ENCODE measurements around the gene SPACA7. TPM values are rescaled to one million over a fixed set of nuclear protein-coding genes. Genes with fewer than 3 reads are reported as not detected.
A peak's percentile ranks its signal among the peaks of the same experiment; 100 is the strongest.

The SPACA7 gene
- total RNA-seq, 2 donors from 2014 or later = not detected

DNA sequence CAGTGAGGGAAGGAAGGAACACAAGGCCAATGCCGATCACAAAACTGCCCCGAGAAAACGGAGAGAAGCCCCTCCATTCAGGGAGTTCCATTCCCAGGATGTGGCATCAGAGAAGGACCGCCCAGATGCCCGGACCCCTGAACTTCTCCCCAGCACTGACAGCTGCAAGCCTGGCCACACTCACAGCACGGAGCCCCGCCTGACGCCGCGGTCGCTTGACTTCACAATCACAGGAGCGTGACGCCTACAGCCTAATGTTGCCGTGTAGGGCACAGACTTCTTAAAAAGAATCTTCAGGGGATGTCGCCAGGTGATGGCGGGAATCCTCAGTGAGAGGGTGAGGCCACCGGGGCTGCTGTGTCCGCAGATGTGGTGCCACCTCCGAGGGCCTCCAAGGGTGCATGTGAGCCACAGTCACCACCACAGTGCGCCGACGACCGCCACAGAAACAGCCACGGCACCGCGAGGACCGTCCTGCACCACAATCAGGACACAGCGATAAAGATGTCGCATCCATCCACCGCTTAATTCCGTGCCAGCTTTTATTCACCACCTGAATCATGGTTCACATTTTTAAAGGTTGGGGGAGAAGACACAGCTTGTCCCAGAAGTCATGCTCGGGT is 77.2 kb downstream of the SPACA7 start:
- DNase-seq = no peak
- no peak for ATAC-seq
- intact Hi-C loops (cut with DNase I, micrococcal nuclease) = no loop called here

DNA sequence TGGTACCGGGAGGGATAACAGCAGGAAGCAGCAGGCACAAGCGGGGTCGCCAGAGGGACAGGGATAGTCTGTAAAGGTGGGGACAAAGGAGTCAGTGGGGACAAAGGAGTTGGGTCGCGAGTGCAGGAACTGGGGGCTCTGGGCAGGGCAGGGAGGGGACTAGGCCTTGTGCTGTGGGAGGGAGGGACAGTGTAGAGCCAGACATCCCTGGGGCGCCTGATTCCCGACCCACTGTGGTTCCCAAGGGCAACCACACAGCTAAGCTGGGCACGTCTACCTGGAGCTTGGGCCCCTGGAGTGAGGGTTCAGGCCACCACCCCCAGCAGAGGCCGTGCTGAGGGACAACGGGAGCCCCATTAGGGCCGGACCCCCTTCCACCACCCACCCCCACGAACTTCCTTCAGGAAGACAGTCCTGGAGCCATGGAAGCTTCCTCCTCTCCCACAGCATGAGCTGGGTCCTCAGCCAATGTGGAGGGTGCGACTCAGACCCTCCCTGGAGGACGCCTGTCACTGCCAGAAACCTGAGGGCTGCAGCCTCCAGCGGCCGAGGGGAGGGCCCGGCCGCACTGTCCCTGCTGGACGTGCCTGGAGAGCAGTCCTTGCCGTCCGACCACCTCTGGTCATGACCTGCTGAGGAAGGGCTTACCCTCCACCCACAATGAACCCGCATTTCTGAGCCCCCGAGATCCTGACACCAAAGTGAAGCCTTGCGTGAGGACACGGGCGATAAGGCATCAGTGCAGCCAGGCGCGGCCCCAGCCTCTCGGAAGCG is 77.9 kb downstream of the SPACA7 start:
- ATAC-seq (no peak), DNase-seq (no peak)
- intact Hi-C loops (cut with DNase I, micrococcal nuclease) = no loop called here

DNA sequence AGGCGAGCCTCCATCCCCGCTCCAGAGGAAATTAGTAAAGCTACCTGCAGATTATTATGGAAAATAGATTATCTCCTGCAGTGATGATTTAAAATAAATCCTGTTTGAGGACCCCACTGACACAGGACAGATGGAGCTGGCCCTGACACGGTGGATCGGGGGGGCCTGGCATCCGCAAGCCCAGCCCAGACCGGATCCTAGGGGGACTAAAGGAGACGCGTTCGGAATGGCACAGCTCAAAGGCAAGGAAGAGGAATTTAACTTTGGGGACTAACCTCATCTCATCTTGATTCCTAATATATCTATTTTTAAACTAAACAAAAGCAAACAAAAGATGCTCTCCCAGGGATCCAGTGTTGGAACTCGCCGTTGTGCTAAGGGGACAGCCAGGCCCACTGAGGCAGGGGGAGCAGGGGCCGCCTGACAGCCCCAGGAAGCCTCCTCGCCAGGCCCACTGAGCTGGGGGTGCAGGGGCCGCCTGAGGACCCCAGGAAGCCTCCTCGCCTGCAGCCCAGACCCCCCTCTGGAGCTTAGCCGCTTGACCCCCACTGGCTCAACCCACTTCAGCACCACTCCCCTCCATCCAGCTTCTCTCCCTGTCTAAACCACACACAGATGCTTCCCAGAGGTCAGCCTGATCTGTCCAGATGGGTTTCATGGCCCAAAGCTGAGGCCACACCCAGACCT is 78.6 kb downstream of the SPACA7 start:
- ATAC-seq = no peak
- no peak for DNase-seq
- intact Hi-C loops (cut with DNase I, micrococcal nuclease) = no loop called here

DNA sequence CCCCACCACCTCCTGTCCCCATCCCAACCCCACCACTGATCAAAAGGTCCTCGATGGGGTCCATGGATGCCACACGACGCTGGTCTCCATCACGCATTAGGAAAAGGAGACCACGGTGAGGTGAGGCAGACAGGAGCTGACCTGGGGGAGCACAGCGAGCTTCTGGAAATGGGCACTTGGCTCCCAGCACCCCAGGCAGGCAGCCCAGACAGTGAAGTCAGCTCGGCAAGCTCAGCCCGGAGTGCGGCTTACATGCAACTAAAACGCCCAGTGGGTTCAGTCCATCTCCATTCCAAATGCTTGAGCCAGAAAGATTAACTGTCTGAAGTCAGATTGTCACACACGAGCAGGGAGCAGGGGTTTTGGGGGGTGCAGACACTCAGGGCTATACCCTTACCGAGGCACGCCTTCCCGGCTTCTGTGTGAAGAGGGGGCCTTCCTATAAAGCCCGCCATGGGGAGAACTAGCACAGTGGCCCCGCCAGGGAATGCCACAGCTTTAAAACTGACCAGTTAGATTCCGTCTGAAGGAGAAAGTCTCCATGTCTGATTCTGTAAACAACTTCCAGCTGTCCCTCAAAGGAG is 79.4 kb downstream of the SPACA7 start:
- ATAC-seq = no peak
- no peak for DNase-seq
- intact Hi-C loops (cut with DNase I, micrococcal nuclease) = no loop called here

DNA sequence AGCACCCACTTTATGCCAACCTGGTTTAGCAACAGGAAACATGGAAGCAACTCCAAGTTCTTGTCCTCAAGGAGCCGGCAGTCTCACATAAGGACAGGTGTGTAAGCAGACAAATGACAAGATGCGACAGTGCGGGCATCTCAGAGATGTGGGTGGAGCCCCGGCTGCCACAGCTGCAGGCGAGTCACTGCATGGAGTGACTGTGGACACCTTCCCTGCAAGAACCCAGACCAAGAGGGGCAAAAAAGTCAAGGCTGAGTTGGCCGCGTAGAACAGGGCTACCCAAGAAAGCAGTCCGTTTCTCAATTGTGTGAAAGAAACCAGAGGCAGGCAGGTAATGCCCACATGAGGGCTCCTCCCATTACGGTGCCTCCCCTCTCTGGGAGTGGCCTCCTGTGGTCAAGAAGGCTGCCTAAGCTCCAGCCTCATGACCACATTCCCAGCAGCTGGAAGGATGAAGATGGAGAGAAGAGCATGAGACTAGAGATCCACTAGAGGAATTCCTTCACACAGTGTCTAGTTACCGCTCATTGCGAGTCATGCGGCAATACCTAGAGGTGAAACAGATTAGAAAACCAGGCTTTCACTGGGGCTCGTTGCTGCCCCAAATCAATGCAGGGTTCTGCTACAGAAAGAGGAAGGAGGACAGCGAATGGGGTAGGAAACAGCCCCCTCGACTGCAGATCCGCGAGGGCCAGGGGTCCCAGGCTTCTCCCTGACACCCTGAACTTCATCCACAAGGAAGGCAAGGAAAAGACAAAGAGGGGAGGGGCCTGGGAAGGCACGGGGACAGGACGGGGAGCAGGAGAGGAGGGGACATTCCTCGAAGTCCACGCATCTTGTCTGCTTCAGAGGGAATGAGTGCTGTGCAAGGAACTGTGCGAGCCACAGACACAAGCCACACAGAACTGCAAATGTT is 80.2 kb downstream of the SPACA7 start:
- peak in 1 of 2 donors; percentile 12 for DNase-seq
- intact Hi-C loops (cut with DNase I, micrococcal nuclease) = no loop called here
- no peak for ATAC-seq

DNA sequence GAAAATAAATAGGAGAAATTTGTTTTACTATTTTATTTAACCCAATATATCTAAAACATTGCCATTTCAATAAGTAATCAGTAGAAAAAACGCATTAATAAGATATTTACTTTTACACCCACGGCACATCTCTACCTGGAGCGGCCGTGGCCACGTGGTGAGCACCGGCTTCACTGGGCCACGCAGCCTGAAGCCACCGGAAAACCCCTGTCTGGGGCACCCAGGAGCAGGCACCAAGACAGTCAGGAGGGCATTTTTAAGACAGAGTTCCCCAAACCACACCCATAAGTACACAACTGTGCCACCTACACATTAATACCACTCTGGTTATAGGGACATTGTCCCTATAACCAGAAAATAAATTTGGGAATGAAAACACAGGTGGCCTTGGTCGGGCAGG is 80.9 kb downstream of the SPACA7 start:
- ATAC-seq (no peak), DNase-seq (no peak)
- intact Hi-C loops (cut with DNase I, micrococcal nuclease) = no loop called here

DNA sequence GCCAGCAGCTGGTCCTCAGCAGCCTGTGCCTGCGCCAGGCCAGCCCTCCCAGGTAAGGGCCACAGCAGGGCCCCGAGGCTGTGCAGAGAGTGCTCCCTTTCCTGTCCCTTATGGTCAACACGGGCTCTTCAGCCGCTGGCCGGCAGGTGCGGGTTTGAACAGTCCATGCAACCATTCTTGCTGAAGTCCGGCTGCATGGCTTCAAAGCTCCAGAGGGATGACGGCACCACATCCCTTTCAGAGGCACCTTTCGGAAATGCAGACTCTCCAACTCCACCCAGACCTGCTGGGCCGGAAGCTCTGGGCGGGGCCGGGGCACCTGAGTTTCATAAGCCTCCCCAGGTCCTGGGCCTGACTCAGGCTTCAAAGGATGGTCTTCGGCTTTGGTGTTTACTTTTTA is 81.3 kb downstream of the SPACA7 start:
- no peak for DNase-seq
- no peak for ATAC-seq
- intact Hi-C loops (cut with DNase I, micrococcal nuclease) = no loop called here

DNA sequence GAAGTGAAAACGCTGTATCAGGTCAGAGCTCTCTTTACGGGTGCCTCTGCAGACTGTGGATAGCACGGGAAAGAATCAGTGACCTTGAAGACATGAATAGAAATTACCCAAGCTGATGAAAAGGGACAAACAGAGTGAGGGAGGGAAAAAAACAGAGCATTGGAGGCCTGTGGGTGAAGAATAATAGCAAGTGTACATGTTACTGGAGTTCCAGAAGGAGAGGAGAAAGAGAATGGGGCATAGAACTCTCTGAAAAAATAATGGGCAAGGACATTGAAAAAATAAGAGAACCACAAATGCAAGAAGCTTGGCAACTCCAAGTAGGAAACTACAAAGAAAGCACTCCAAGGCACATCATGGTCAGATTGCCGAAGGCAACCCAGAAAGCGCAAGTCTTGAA is 86.3 kb downstream of the SPACA7 start:
- ATAC-seq (no peak), DNase-seq (no peak)
- intact Hi-C loops (cut with DNase I, micrococcal nuclease) = no loop called here

DNA sequence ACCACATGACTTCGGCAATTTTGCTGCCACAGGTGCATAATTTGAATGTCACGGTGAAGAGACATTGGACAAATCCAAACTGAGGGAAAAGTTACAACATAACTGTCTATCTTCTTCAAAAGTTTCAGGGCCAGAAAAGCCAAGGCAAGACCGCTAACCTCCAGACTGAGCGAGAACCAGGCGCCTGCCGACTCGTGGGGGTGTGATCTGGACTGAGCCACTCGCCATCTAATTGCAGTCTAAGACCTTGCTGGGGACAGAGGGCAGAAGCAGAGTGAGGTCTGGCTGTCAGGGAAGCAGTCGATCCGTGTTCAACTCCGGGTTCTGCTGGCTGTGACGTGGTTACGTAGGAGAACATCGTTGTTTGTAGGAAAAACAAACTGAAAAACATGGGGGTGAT is 88.6 kb downstream of the SPACA7 start:
- intact Hi-C loops (cut with DNase I, micrococcal nuclease) = no loop called here

DNA sequence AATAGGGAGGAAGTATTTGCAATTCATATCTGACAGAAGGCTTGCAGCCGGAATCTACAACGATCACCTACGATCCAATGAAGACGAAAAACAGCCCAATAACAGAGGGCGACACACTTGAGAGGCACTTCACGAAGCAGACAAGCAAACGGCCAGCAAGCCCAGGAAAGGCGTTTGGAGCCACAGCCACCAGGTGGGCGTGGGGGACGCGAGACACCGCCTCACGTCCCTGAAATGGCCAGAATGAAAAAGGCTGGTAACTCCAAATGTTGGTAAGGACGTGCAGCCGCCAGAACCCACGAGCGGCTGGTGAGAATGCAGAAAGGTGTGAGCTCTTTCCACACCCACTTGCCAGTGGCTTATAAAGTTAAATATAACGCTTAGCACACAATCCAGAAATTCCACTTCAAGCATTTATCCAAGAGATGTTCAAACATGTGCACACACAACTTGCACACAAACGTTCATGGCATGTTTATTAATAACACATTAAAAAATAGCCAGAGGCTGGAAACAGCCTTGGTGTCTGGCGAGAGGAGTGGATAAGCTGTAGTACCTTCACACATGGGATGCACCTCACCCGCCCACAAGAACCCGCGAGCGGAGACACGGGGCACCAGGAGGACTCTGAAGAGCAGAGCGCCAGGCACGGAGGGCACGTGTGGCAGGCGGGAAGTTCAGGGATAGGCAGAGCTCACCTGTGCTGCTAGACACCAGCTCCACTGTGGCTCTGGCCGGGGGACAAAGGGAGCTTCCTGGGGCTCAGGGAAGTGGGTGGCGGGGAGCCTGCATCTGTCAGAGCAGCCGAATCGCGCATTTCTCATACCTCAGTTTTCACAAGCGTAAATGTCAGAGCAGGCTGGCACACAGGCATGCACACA is 89.3 kb downstream of the SPACA7 start:
- intact Hi-C loops (cut with DNase I, micrococcal nuclease) = no loop called here
- no peak for DNase-seq
- ATAC-seq = no peak

More for the DNA sequence above, 88.6 kb downstream of the SPACA7 start:
- ATAC-seq = no peak
- no peak for DNase-seq

DNA sequence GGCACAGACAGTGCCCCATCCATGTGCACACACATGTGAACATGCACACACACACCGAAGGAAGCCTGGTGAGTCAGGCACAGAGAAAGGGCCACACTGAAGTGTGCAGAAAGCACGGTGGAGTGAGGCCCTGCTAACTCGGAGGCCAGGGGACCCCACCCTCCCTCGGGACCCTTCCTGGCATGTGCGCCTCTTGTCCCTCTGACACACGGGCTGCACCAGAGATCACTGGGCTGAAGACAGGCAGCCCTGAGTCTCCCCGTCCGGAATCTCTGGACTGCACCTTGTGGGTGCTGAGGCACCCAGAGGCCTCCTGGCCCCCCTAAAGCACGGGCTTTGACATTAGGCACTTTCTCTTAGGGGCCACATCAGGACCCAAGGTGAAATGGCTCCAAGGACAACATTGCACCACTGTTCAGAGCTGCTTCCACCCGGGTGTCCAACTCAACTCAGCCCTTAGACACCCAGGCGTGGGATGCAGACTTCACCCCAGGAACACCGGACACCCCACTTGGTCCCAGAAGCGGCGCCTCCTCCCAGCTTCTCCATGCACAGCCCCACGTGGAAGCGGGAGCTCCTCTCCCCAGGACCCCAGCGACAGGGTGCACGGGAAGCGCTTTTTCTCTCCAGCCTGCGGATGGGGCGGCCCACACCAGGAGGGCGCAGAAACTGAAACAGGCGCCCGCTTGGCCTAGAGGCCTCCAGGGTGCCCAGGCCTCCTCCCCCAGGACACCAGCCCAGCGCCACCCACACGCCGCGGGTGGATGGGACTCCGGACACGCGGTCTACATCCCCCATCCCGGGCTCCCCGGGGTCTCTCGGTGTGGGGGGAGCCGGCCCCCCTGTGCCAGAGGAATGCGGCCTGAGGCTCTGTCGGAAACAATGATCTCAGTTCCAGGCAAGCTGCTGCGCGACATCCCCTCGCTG is 90.2 kb downstream of the SPACA7 start:
- intact Hi-C loops (cut with DNase I, micrococcal nuclease) = no loop called here
- no peak for DNase-seq
- ATAC-seq = no peak

DNA sequence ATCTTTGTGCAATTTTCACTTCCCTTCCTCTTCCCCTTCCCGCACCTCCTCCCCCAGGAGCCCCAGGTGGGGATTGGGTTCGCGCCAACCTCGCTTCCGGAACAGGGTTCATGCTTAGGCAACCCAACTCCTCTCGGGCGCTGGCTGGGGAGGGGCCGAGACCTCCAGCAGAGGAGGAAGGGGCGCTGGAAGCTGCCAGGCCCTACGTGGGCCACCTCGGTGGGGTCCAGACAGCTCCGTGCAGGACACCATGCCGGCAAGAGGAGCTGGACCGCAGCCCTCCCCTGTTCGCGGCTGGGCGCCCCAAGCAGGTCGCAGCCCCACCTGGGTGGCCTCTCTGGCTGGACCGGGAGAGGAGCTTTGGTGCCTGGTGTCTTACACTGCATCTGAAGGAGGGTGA is 91.1 kb downstream of the SPACA7 start:
- no peak for ATAC-seq
- intact Hi-C loops (cut with DNase I, micrococcal nuclease) = no loop called here
- DNase-seq = no peak

DNA sequence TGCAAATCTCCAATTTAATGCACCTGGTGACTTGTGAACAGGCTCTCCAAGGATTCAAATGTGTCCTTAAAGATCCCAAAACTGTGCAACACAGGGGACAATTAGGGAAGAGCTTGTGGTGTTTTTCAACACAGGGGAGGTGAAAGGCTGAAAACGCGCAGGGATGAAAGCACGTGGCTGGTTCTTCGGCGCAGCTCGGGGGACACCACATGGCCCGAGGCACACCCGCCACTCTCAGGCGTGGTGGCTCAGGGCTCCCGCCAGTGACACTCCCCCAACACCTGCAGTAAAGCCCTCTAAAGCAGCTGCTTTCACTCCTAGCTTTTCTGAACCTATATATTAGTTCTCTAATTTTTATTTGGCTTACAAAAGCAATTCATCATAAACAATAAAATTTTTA is 91.9 kb downstream of the SPACA7 start:
- intact Hi-C loops (cut with DNase I, micrococcal nuclease) = no loop called here
- no peak for ATAC-seq
- no peak for DNase-seq

DNA sequence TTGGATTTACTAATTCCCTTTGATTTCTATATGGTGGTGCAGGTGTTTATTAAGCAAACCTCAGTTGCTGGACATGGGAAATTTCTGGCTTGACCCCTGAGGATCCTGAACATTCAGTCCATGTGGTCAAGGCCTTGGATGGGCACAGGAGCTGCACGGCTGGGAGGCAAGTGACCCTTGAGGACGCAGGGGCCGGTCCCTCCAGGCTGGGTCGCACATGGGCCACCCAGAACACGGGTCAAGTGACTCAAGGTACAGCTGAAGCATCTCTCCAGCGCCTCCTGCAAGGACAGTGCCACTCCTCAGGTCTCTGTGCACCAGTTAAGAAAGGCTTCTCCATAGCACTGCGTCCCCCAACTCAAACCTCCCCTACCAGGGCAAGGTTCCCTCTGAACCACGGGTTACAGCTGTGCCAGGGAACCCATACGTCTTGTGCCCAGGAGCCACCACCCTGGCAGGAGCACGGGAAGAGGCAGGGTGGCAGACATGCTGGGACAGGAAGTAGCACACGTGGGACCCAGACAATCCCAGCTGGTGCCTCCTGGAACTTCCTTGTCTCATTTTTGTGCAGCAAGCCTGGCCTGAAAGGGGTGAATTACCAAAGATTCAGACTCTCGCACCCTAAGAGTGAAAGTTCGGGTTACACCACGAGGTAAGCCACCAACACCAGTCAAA is 93.1 kb downstream of the SPACA7 start:
- DNase-seq (no peak), ATAC-seq (no peak)
- intact Hi-C loops (cut with DNase I, micrococcal nuclease) = no loop called here

DNA sequence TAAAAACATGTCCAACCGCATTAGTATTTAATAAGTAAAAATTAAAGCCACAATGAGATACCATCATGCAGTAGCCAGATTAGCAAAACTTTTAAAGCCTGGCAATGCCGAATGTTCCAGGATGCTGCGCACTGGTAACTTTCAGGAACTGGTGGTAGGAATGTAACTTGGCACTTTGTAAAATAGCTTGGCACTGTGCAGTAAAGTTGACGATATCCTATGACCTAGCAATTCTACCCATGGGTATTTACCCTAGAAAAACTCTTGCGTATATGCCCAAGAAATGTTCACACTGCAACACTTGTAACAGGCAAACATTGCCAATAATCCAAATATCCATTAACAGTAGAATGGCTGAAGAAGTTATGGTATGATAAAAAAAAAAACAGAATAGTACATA is 97.7 kb downstream of the SPACA7 start:
- ATAC-seq = no peak
- DNase-seq = no peak
- intact Hi-C loops (cut with DNase I, micrococcal nuclease) = no loop called here

DNA sequence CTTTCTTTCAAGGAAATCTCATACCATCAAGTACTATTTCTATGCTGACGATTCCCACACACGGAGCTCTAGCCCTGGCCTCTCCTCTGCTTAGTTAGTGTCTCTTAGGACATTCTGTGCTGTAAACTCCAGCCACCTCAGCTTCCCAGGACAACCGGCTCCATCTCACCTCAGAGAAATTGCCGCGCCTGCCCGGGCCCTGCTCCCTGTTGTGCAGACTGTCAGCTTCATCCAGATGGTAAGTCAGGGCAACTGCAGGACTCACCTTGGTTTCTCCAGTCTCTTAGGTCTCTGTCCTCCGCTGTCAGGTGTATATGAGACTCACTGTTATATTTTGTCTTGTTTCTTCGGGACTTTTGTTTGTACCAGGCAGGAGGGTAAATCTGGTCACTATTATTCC is 98.7 kb downstream of the SPACA7 start:
- intact Hi-C loops (cut with DNase I, micrococcal nuclease) = no loop called here
- no peak for ATAC-seq

More for the DNA sequence above, 98.7 kb downstream of the SPACA7 start:
- DNase-seq = no peak

Data from left colon (tissue), 2 donors.